K562 (cell line): ENCODE measurements around the gene PRMT7.

Source experiments
- CEBPB ChIP-seq: fragments of 450-650 bp; IDR thresholded peaks from 2 replicates; pipeline ENCODE4 v1.6.1; 2016; ENCODE audit warnings: missing genetic modification characterization, missing compliant biosample characterization
- CHD2 ChIP-seq: IDR thresholded peaks from 2 replicates; pipeline ENCODE4 v1.6.1; 2011; ENCODE audit warnings: low read depth, low read length
- EP300 ChIP-seq: IDR thresholded peaks from 2 replicates; pipeline ENCODE4 v1.6.1; 2012; ENCODE audit warnings: low read length, improper control_type of control experiment
- ERF ChIP-seq: fragments of 450-650 bp; formaldehyde crosslinking; IDR thresholded peaks from 2 replicates; pipeline ENCODE4 v1.4.0; 2020; ENCODE audit warnings: mild to moderate bottlenecking, mixed read lengths
- SMC3 ChIP-seq: conservative IDR thresholded peaks from 2 replicates; pipeline ENCODE4 v1.6.1; 2011; ENCODE audit warnings: low read depth, low read length, improper control_type of control experiment; ENCODE audit not compliant: insufficient read depth
- ZBTB26 ChIP-seq: fragments of 450-650 bp; formaldehyde crosslinking; IDR thresholded peaks from 2 replicates; pipeline ENCODE4 v1.4.0; 2022; ENCODE audit warnings: missing genetic modification characterization
- ZFPM2 ChIP-seq: fragments of 250-450 bp; sonication (Bioruptor Pico); IDR thresholded peaks from 2 replicates; pipeline ENCODE4 v1.5.1; 2022; ENCODE audit warnings: mild to moderate bottlenecking
- ZNF766 ChIP-seq: fragments of 200-800 bp; sonication (Bioruptor generic); conservative IDR thresholded peaks from 2 replicates; pipeline ENCODE4 v1.6.1; 2016; ENCODE audit warnings: missing genetic modification characterization, missing compliant biosample characterization
- TF ChIP-seq, protein P1 (sequence below), 2 experiments: fragments of 450-650 bp in 1 of 2; sonication (generic) in 1 of 2; formaldehyde crosslinking in 1 of 2; IDR thresholded peaks in 1 of 2; conservative IDR thresholded peaks in 1 of 2; 2 replicates each; pipeline versions ENCODE4 v1.6.1 to v1.8.1; 2016 to 2023; ENCODE audit warnings: mild to moderate bottlenecking in 2 of 2, moderate library complexity in 2 of 2, inconsistent platforms in 1 of 2, missing genetic modification reagents in 1 of 2
- TF ChIP-seq, protein P2 (sequence below): fragments of 450-650 bp; IDR thresholded peaks from 2 replicates; pipeline ENCODE4 v1.6.1; 2016; ENCODE audit warnings: borderline replicate concordance
- TF ChIP-seq, protein P3 (sequence below), 3 experiments: IDR thresholded peaks in 2 of 3; conservative IDR thresholded peaks in 1 of 3; 2 replicates each; pipeline ENCODE4 v1.5.1; 2011 to 2012; ENCODE audit warnings: low read length in 3 of 3, mild to moderate bottlenecking in 3 of 3, control low read depth in 2 of 3, improper control_type of control experiment in 1 of 3, inconsistent platforms in 1 of 3, low read depth in 1 of 3, mixed read lengths in 1 of 3, moderate library complexity in 1 of 3; ENCODE audit not compliant: insufficient read depth in 2 of 3
- TF ChIP-seq, protein P4 (sequence below): sonication (generic); formaldehyde crosslinking; IDR thresholded peaks from 2 replicates; pipeline ENCODE4 v1.9.0; 2022; ENCODE audit warnings: mild to moderate bottlenecking, missing genetic modification reagents

DNA sequence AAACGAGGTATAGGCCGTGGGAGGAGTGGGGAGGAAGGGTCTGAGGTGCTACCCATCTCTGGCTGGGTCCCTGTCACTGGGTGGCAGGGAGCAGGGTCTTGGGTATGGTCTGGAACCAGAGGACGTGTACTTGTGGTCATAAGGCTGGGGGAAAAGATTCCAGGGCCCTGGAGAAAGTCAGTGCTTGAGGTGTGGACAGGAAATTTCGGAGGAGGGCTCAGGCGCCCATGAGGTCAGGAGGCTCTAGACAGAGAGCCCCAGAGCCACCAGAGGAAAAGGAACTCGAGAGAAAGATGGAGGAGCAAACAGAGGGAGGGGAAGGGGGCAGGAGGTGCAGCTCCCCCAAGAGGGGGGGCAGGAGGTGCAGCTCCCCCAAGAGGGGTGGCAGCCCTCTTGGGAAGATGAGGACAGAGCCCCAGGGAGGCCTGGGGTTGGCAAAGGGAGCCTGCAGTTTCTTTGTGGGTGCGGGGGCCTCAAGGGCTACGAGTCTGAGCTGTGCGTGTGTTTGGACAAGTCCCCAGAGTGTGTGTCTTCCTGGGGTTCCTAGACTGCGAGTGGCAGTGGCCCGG lies 47.2 kb upstream of the PRMT7 start:
- TF ChIP-seq, protein P1, sequence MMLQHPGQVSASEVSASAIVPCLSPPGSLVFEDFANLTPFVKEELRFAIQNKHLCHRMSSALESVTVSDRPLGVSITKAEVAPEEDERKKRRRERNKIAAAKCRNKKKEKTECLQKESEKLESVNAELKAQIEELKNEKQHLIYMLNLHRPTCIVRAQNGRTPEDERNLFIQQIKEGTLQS (IDR thresholded peaks at IDR 0.05) = no peak
- TF ChIP-seq, protein P1 (CRISPR knock-in tag; conservative IDR thresholded peaks at IDR 0.05) = no peak
- no peak for TF ChIP-seq EP300
- no peak for TF ChIP-seq SMC3
- TF ChIP-seq, protein P2, sequence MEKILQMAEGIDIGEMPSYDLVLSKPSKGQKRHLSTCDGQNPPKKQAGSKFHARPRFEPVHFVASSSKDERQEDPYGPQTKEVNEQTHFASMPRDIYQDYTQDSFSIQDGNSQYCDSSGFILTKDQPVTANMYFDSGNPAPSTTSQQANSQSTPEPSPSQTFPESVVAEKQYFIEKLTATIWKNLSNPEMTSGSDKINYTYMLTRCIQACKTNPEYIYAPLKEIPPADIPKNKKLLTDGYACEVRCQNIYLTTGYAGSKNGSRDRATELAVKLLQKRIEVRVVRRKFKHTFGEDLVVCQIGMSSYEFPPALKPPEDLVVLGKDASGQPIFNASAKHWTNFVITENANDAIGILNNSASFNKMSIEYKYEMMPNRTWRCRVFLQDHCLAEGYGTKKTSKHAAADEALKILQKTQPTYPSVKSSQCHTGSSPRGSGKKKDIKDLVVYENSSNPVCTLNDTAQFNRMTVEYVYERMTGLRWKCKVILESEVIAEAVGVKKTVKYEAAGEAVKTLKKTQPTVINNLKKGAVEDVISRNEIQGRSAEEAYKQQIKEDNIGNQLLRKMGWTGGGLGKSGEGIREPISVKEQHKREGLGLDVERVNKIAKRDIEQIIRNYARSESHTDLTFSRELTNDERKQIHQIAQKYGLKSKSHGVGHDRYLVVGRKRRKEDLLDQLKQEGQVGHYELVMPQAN = no peak
- TF ChIP-seq, protein P3, sequence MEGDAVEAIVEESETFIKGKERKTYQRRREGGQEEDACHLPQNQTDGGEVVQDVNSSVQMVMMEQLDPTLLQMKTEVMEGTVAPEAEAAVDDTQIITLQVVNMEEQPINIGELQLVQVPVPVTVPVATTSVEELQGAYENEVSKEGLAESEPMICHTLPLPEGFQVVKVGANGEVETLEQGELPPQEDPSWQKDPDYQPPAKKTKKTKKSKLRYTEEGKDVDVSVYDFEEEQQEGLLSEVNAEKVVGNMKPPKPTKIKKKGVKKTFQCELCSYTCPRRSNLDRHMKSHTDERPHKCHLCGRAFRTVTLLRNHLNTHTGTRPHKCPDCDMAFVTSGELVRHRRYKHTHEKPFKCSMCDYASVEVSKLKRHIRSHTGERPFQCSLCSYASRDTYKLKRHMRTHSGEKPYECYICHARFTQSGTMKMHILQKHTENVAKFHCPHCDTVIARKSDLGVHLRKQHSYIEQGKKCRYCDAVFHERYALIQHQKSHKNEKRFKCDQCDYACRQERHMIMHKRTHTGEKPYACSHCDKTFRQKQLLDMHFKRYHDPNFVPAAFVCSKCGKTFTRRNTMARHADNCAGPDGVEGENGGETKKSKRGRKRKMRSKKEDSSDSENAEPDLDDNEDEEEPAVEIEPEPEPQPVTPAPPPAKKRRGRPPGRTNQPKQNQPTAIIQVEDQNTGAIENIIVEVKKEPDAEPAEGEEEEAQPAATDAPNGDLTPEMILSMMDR (IDR thresholded peaks at IDR 0.05 in 2 of 3, conservative IDR thresholded peaks at IDR 0.05 in 1 of 3; ENCODE audit: insufficient read depth in 2 of 3, low read depth in 1 of 3, low read length in 3 of 3) = no peak
- no peak for TF ChIP-seq ZBTB26
- TF ChIP-seq ERF (CRISPR knock-in tag) = no peak
- TF ChIP-seq, protein P4, sequence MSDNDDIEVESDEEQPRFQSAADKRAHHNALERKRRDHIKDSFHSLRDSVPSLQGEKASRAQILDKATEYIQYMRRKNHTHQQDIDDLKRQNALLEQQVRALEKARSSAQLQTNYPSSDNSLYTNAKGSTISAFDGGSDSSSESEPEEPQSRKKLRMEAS (CRISPR knock-in tag) = no peak
- no peak for TF ChIP-seq ZFPM2 (CRISPR knock-in tag)
- no peak for TF ChIP-seq CHD2
- TF ChIP-seq CEBPB (tag) = no peak
- TF ChIP-seq ZNF766 (CRISPR knock-in tag) = no peak
